ENCODE results near the gene SMCR8. TPM values are rescaled to one million over a fixed set of nuclear protein-coding genes. Genes with fewer than 3 reads are reported as not detected.
"Not testable (repeated sequence)": the region's sequence is repeated elsewhere in the genome, so short reads cannot be mapped to it uniquely, and the experiment has no call there.

SMCR8 gene
- total RNA-seq, 4 donors from 2014 or later = 16.7 to 25.5 (median 22.4) TPM

- TF ChIP-seq CTCF (IDR thresholded peaks at IDR 0.05) (no peak), POLR2AphosphoS5 (IDR thresholded peaks at IDR 0.05) (no peak), POLR2A (IDR thresholded peaks at IDR 0.05) (no peak), EP300 (IDR thresholded peaks at IDR 0.05) (no peak)
- Histone ChIP-seq H3K27ac (no peak overlapping the region), H3K36me3 (peaks cover 96% of the 10 kb centered on the region), H3K4me3 (no peak overlapping the region), H3K27me3 (no peaks in the 10 kb centered on the region), H3K4me1 (no peaks in the 10 kb centered on the region), H3K9me3 (no peaks in the 10 kb centered on the region)
- 96% methylated on average over 11 of the region's 11 CpGs for WGBS
- DNase-seq (ENCODE audit: low spot score in 2 of 2) = no peak
These were observed 29.8 kb upstream of the SMCR8 start for GRCh38 chr17:18285296-18285695.

- WGBS = 91% methylated on average over 15 of the region's 15 CpGs
- Histone ChIP-seq H3K27me3 (no peaks in the 10 kb centered on the region), H3K9me3 (no peaks in the 10 kb centered on the region), H3K27ac (no peak overlapping the region), H3K4me3 (no peak overlapping the region), H3K36me3 (peaks cover 83% of the 10 kb centered on the region), H3K4me1 (no peaks in the 10 kb centered on the region)
- DNase-seq (ENCODE audit: low spot score in 2 of 2) = no peak
- no peak for TF ChIP-seq POLR2AphosphoS5 (IDR thresholded peaks at IDR 0.05)
- no peak for TF ChIP-seq CTCF (IDR thresholded peaks at IDR 0.05)
- TF ChIP-seq EP300 (IDR thresholded peaks at IDR 0.05) = no peak
- TF ChIP-seq POLR2A (IDR thresholded peaks at IDR 0.05) = no peak
These were observed 23.2 kb upstream of the SMCR8 start for GRCh38 chr17:18291718-18292540.

- H3K36me3 ChIP-seq = peaks cover 70% of the 10 kb centered on the region
- WGBS = no CpG with 5 or more reads among the region's 30 CpGs
- not testable (repeated sequence) for H3K27ac ChIP-seq; H3K4me3 ChIP-seq; H3K4me1 ChIP-seq; H3K9me3 ChIP-seq; DNase-seq (ENCODE audit: low spot score in 2 of 2); H3K27me3 ChIP-seq
These were observed 17.0 kb upstream of the SMCR8 start for GRCh38 chr17:18298061-18298460.

- DNase-seq (ENCODE audit: low spot score in 2 of 2) = no peak
- no peaks in the 10 kb centered on the region for H3K9me3 ChIP-seq
- no peak overlapping the region for H3K4me3 ChIP-seq
- H3K27me3 ChIP-seq = no peaks in the 10 kb centered on the region
- 74% methylated on average over 8 of the region's 8 CpGs for WGBS
- no peaks in the 10 kb centered on the region for H3K4me1 ChIP-seq
- H3K27ac ChIP-seq = no peak overlapping the region
- H3K36me3 ChIP-seq = peaks cover 78% of the 10 kb centered on the region
- TF ChIP-seq POLR2AphosphoS5 (IDR thresholded peaks at IDR 0.05) (no peak), EP300 (IDR thresholded peaks at IDR 0.05) (no peak), CTCF (IDR thresholded peaks at IDR 0.05) (no peak), POLR2A (IDR thresholded peaks at IDR 0.05) (no peak)
These were observed 14.2 kb upstream of the SMCR8 start for GRCh38 chr17:18300725-18301480.

- not testable (repeated sequence) for H3K9me3 ChIP-seq; DNase-seq (ENCODE audit: low spot score in 2 of 2); H3K4me3 ChIP-seq; H3K4me1 ChIP-seq; H3K27me3 ChIP-seq; H3K27ac ChIP-seq
- peaks cover 91% of the 10 kb centered on the region for H3K36me3 ChIP-seq
- WGBS = 84% methylated on average over 13 of the region's 13 CpGs
These were observed 11.9 kb upstream of the SMCR8 start for GRCh38 chr17:18303206-18303605.

GRCh38 chr17:18309202-18309601, 5.9 kb upstream of the SMCR8 start:
- Histone ChIP-seq H3K27me3 (no peaks in the 10 kb centered on the region), H3K36me3 (peaks cover 45% of the 10 kb centered on the region), H3K4me1 (peaks cover 23% of the 10 kb centered on the region), H3K4me3 (no peak overlapping the region), H3K27ac (no peak overlapping the region), H3K9me3 (no peaks in the 10 kb centered on the region)
- TF ChIP-seq POLR2A (IDR thresholded peaks at IDR 0.05) (no peak), CTCF (IDR thresholded peaks at IDR 0.05) (no peak), EP300 (IDR thresholded peaks at IDR 0.05) (no peak), POLR2AphosphoS5 (IDR thresholded peaks at IDR 0.05) (no peak)
- no peak for DNase-seq (ENCODE audit: low spot score in 2 of 2)
- 98% methylated on average over 4 of the region's 4 CpGs for WGBS
